ENCODE data around the gene MAFB.

GRCh38 chr20:40679184-40679583 is 9.9 kb downstream of the MAFB start:
- TF ChIP-seq CTCF (IDR thresholded peaks at IDR 0.05; ENCODE audit: insufficient read depth, low read length, poor library complexity, severe bottlenecking) (no peak), EZH2phosphoT487 (conservative IDR thresholded peaks at IDR 0.05; ENCODE audit: low read length) (no peak)
